ENCODE data around the gene CAPN14. TPM values are rescaled to one million over a fixed set of nuclear protein-coding genes. Genes with fewer than 3 reads are reported as not detected.

CAPN14 gene
- total RNA-seq, 1 donor from 2014 or later: 0.14 TPM

DNA sequence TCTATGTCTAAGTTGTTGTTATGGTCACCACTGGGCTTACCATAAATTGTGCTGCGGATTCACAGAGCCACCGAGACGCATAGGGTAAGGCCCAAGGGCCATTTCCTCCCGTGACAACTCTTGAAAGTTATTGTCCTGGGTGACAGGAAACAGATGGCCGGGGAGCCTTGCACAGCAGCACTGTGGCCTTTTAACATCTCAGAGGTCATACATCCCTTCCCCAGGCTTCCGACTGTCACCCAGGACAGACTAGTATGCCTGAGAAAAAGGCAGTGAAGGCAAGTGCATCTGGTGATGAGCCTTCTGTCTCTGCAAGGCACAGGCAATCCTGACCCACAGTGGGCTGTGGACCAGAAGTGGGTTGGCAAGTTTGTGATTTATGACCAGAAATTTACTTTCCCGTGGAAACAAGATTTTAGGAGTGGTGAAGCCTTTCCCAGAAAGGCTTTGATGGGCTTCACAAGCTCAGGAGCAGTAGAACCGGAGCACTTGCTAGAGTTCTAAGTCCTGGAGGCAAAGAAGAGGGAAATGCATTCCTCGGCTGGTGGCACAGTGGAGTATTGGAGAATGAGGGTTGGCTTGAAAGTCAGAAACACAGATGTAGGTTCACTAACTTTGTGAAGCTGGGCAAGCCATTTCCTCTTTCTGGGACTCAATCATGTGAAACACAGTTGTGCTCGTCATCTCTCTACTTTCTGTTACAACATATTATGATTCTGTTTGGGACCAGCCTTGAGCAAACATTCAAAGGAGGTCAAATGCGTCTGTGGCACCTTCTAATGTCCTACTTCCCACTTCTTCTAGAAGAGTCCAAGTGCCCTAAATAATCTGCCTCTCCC, 2.0 kb upstream of the CAPN14 start:
- Mint-ChIP-seq H3K9me3 (ENCODE audit: unreplicated experiment) (no peaks in the 10 kb centered on the region), H3K27ac (ENCODE audit: unreplicated experiment) (no peak overlapping the region), H3K4me3 (ENCODE audit: unreplicated experiment) (no peak overlapping the region), H3K4me1 (ENCODE audit: low read depth, unreplicated experiment) (peaks cover 6% of the 10 kb centered on the region), H3K27me3 (ENCODE audit: low read depth, unreplicated experiment) (peaks cover 15% of the 10 kb centered on the region), H3K36me3 (ENCODE audit: low read depth, unreplicated experiment) (no peaks in the 10 kb centered on the region)
- Histone ChIP-seq H3K27me3 (ENCODE audit: insufficient read depth, low read length) (peaks cover 25% of the 10 kb centered on the region), H4K20me1 (ENCODE audit: insufficient read depth, low read length) (no peaks in the 10 kb centered on the region), H3K9ac (ENCODE audit: low read length) (no peak overlapping the region), H3K79me2 (ENCODE audit: insufficient read depth, low read length) (no peaks in the 10 kb centered on the region), H3K4me1 (ENCODE audit: insufficient read depth, low read length) (no peaks in the 10 kb centered on the region), H3K9me3 (ENCODE audit: insufficient read depth, low read depth, low read length) (no peaks in the 10 kb centered on the region), H3K36me3 (ENCODE audit: insufficient read depth, low read length) (no peaks in the 10 kb centered on the region), H3K4me3 (ENCODE audit: insufficient read depth, low read depth, low read length) (no peak overlapping the region), H3K4me2 (ENCODE audit: low read length) (no peak overlapping the region), H3K27ac (ENCODE audit: low read depth, low read length) (no peak overlapping the region), H2AFZ (ENCODE audit: low read depth, low read length) (no peak overlapping the region)
- DNase-seq (ENCODE audit: low read depth) (no peak), FAIRE-seq (no peak)
- TF ChIP-seq EZH2 (IDR thresholded peaks at IDR 0.05; ENCODE audit: insufficient read depth, low read length): no peak
- TF ChIP-seq, protein P1, sequence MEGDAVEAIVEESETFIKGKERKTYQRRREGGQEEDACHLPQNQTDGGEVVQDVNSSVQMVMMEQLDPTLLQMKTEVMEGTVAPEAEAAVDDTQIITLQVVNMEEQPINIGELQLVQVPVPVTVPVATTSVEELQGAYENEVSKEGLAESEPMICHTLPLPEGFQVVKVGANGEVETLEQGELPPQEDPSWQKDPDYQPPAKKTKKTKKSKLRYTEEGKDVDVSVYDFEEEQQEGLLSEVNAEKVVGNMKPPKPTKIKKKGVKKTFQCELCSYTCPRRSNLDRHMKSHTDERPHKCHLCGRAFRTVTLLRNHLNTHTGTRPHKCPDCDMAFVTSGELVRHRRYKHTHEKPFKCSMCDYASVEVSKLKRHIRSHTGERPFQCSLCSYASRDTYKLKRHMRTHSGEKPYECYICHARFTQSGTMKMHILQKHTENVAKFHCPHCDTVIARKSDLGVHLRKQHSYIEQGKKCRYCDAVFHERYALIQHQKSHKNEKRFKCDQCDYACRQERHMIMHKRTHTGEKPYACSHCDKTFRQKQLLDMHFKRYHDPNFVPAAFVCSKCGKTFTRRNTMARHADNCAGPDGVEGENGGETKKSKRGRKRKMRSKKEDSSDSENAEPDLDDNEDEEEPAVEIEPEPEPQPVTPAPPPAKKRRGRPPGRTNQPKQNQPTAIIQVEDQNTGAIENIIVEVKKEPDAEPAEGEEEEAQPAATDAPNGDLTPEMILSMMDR (IDR thresholded peaks at IDR 0.05; ENCODE audit: insufficient read depth, low read depth, low read length): no peak

DNA sequence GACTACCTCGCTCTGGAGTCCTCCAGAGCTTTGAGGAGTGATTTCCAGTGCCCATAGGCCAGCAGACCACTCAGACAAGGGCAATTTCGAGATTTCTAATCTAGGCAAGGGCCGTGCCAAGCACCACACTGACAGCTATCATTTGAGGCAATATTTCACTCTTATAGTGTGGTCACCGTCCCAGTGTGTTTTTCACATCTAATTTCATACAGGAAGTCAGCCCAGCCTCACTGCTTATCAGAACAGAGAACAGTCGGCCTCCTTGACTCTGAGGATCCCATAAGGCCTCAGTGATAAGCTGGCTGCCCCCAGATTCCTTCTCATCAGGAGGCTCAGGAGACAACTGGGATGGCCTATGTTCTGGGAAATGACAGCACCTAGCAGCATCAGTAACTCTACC, 581 bp downstream of the CAPN14 start:
- Mint-ChIP-seq H3K27me3 (ENCODE audit: low read depth, unreplicated experiment) (peaks cover 10% of the 10 kb centered on the region), H3K27ac (ENCODE audit: unreplicated experiment) (no peak overlapping the region), H3K36me3 (ENCODE audit: low read depth, unreplicated experiment) (no peaks in the 10 kb centered on the region), H3K9me3 (ENCODE audit: unreplicated experiment) (no peaks in the 10 kb centered on the region), H3K4me1 (ENCODE audit: low read depth, unreplicated experiment) (peaks cover 21% of the 10 kb centered on the region), H3K4me3 (ENCODE audit: unreplicated experiment) (no peak overlapping the region)
- Histone ChIP-seq H3K9me3 (ENCODE audit: insufficient read depth, low read depth, low read length) (no peaks in the 10 kb centered on the region), H3K27me3 (ENCODE audit: insufficient read depth, low read length) (peaks cover 11% of the 10 kb centered on the region), H2AFZ (ENCODE audit: low read depth, low read length) (no peak overlapping the region), H3K4me2 (ENCODE audit: low read length) (no peak overlapping the region), H4K20me1 (ENCODE audit: insufficient read depth, low read length) (no peaks in the 10 kb centered on the region), H3K27ac (ENCODE audit: low read depth, low read length) (no peak overlapping the region), H3K79me2 (ENCODE audit: insufficient read depth, low read length) (no peaks in the 10 kb centered on the region), H3K9ac (ENCODE audit: low read length) (no peak overlapping the region), H3K4me1 (ENCODE audit: insufficient read depth, low read length) (no peaks in the 10 kb centered on the region), H3K4me3 (ENCODE audit: insufficient read depth, low read depth, low read length) (no peak overlapping the region), H3K36me3 (ENCODE audit: insufficient read depth, low read length) (no peaks in the 10 kb centered on the region)
- DNase-seq (ENCODE audit: low read depth) (no peak), FAIRE-seq (no peak)
- TF ChIP-seq, protein P1 (IDR thresholded peaks at IDR 0.05; ENCODE audit: insufficient read depth, low read depth, low read length): no peak
- no peak for TF ChIP-seq EZH2 (IDR thresholded peaks at IDR 0.05; ENCODE audit: insufficient read depth, low read length)

DNA sequence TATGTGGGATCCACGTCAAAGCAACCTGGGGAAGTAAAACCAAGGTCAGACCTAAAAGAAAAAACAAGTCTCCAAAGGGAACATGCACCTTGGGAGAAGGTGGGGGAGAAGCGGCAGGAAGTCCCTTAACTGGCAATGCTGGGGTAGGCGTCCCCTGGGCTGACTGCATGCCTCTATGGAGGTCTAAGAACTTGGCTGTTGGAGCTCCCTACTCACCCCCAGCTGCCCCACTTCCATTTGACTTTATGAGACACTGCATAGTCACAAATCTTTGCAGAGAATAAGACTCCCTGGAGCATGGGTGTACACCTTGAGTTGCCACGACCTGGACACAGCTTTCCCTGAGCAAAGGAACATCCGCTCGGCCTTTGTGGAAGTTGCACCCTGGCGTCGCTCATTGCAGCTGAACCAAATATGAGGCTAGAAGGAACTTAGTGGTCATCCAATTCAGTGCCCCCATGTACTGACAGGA, 2.8 kb downstream of the CAPN14 start:
- peaks cover 6% of the 10 kb centered on the region for H3K27me3 Mint-ChIP-seq (ENCODE audit: low read depth, unreplicated experiment)
- Histone ChIP-seq H3K4me3 (ENCODE audit: insufficient read depth, low read depth, low read length) (no peak overlapping the region), H3K27ac (ENCODE audit: low read depth, low read length) (no peak overlapping the region), H3K79me2 (ENCODE audit: insufficient read depth, low read length) (no peaks in the 10 kb centered on the region), H3K27me3 (ENCODE audit: insufficient read depth, low read length) (peaks cover 2% of the 10 kb centered on the region), H2AFZ (ENCODE audit: low read depth, low read length) (no peak overlapping the region), H4K20me1 (ENCODE audit: insufficient read depth, low read length) (no peaks in the 10 kb centered on the region), H3K9me3 (ENCODE audit: insufficient read depth, low read depth, low read length) (no peaks in the 10 kb centered on the region), H3K4me1 (ENCODE audit: insufficient read depth, low read length) (no peaks in the 10 kb centered on the region), H3K4me2 (ENCODE audit: low read length) (no peak overlapping the region), H3K9ac (ENCODE audit: low read length) (no peak overlapping the region), H3K36me3 (ENCODE audit: insufficient read depth, low read length) (no peaks in the 10 kb centered on the region)
- H3K9me3 Mint-ChIP-seq (ENCODE audit: unreplicated experiment): no peaks in the 10 kb centered on the region
- TF ChIP-seq EZH2 (IDR thresholded peaks at IDR 0.05; ENCODE audit: insufficient read depth, low read length): no peak
- TF ChIP-seq, protein P1 (IDR thresholded peaks at IDR 0.05; ENCODE audit: insufficient read depth, low read depth, low read length): no peak
- FAIRE-seq (no peak), DNase-seq (ENCODE audit: low read depth) (no peak)
- peaks cover 21% of the 10 kb centered on the region for H3K4me1 Mint-ChIP-seq (ENCODE audit: low read depth, unreplicated experiment)
- no peak overlapping the region for H3K27ac Mint-ChIP-seq (ENCODE audit: unreplicated experiment)
- no peaks in the 10 kb centered on the region for H3K36me3 Mint-ChIP-seq (ENCODE audit: low read depth, unreplicated experiment)
- no peak overlapping the region for H3K4me3 Mint-ChIP-seq (ENCODE audit: unreplicated experiment)

Data from astrocyte (in vitro differentiated cells and primary cell).